IMR-90 (cell line): Measurements from ENCODE around the gene NPPC. TPM values are rescaled to one million over a fixed set of nuclear protein-coding genes. Genes with fewer than 3 reads are reported as not detected.

ENCODE experiments used
- ATAC-seq: fragments of 200-7000 bp; cut with Tn5 transposase; 2 replicates; pipeline ENCODE4 v1.9.1; 2020; ENCODE audit warnings: low read depth, mild to moderate bottlenecking, moderate library complexity
- BruUV-seq: library from RNA; stranded (reverse); fragments of 400-500 nt; replicated peaks from 2 replicates; lab custom pipeline; 2021; lab: Mats Ljungman, UMichigan
- CTCF ChIA-PET: fragments of 300-600 bp; formaldehyde crosslinking; extraction: SDS; loops from one replicate; lab custom pipeline; 2021; ENCODE audit warnings: antibody characterized with exemption; lab: Yijun Ruan, JAX
- POLR2A ChIA-PET: fragments of 300-600 bp; sonication (Branson Sonifier 250); formaldehyde crosslinking; loops from one replicate; lab custom pipeline; 2022; ENCODE audit warnings: antibody characterized with exemption; ENCODE audit not compliant: unreplicated experiment; lab: Charles Lee
- DNase-seq: peaks from one replicate; pipeline ENCODE4 v3.0.0; 2013
- H2AFZ ChIP-seq: replicated peaks from 2 replicates; pipeline ENCODE3; 2013; ENCODE audit warnings: low read length, mild to moderate bottlenecking; ENCODE audit not compliant: poor library complexity
- H2AK5ac ChIP-seq: 2 replicates; pipeline ENCODE4 v1.6.1; 2013; ENCODE audit warnings: low read depth, low read length, inconsistent platforms
- H2AK9ac ChIP-seq: replicated peaks from 2 replicates; pipeline ENCODE3; 2013; ENCODE audit warnings: mild to moderate bottlenecking, low read depth, low read length, moderate library complexity; ENCODE audit not compliant: poor library complexity
- H2BK120ac ChIP-seq: 2 replicates; pipeline ENCODE4 v1.6.1; 2013; ENCODE audit warnings: low read depth, low read length, inconsistent platforms
- H2BK15ac ChIP-seq: 3 replicates; pipeline ENCODE4 v1.6.1; 2013; ENCODE audit warnings: low read depth, low read length, inconsistent platforms
- H2BK20ac ChIP-seq: 2 replicates; pipeline ENCODE4 v1.6.1; 2013; ENCODE audit warnings: low read depth, mild to moderate bottlenecking, inconsistent platforms, low read length, moderate library complexity
- H2BK5ac ChIP-seq: 2 replicates; pipeline ENCODE4 v1.6.1; 2013; ENCODE audit warnings: mild to moderate bottlenecking, low read depth, low read length, inconsistent platforms; ENCODE audit not compliant: poor library complexity, severe bottlenecking
- H3K14ac ChIP-seq: replicated peaks from 2 replicates; pipeline ENCODE4 v1.6.1; 2013; ENCODE audit warnings: low read depth, low read length, inconsistent platforms
- H3K18ac ChIP-seq: 2 replicates; pipeline ENCODE4 v1.6.1; 2013; ENCODE audit warnings: low read depth, low read length, control low read depth
- H3K23ac ChIP-seq: 2 replicates; pipeline ENCODE4 v1.6.1; 2013; ENCODE audit warnings: low read depth, low read length, inconsistent platforms
- H3K27ac ChIP-seq: 2 replicates; pipeline ENCODE4 v1.5.1; 2013; ENCODE audit warnings: mild to moderate bottlenecking, control low read depth, low read length; ENCODE audit not compliant: insufficient read depth
- H3K27me3 ChIP-seq: 2 replicates; pipeline ENCODE4 v1.6.1; 2013; ENCODE audit warnings: low read length; ENCODE audit not compliant: control insufficient read depth, insufficient read depth
- H3K36me3 ChIP-seq: 2 replicates; pipeline ENCODE4 v1.6.1; 2013; ENCODE audit warnings: low read length, mixed read lengths; ENCODE audit not compliant: control insufficient read depth, insufficient read depth
- H3K4ac ChIP-seq: 2 replicates; pipeline ENCODE4 v1.6.1; 2013; ENCODE audit warnings: low read depth, low read length, inconsistent platforms
- H3K4me1 ChIP-seq: 2 replicates; pipeline ENCODE4 v1.6.1; 2013; ENCODE audit warnings: low read length, mixed read lengths; ENCODE audit not compliant: control insufficient read depth, insufficient read depth
- H3K4me2 ChIP-seq: 2 replicates; pipeline ENCODE4 v1.6.1; 2013; ENCODE audit warnings: low read depth, mild to moderate bottlenecking, control low read depth, low read length, moderate library complexity
- H3K4me3 ChIP-seq: 2 replicates; pipeline ENCODE4 v1.5.1; 2013; ENCODE audit warnings: low read depth, mild to moderate bottlenecking, control low read depth, low read length, moderate library complexity; ENCODE audit not compliant: insufficient read depth
- H3K56ac ChIP-seq: 2 replicates; pipeline ENCODE4 v1.6.1; 2013; ENCODE audit warnings: low read length, inconsistent platforms; ENCODE audit not compliant: insufficient read depth; ENCODE audit errors: extremely low read depth
- H3K79me1 ChIP-seq, 2 experiments: 2 replicates each; pipeline ENCODE4 v1.6.1; 2013; ENCODE audit warnings: low read length in 2 of 2, inconsistent platforms in 1 of 2, low read depth in 1 of 2
- H3K9ac ChIP-seq: 2 replicates; pipeline ENCODE4 v1.6.1; 2013; ENCODE audit warnings: low read depth, low read length, control low read depth
- H3K9me1 ChIP-seq: 2 replicates; pipeline ENCODE4 v1.6.1; 2013; ENCODE audit warnings: low read length, inconsistent platforms; ENCODE audit not compliant: insufficient read depth
- H3K9me3 ChIP-seq: 2 replicates; pipeline ENCODE4 v1.6.1; 2013; ENCODE audit warnings: low read length; ENCODE audit not compliant: control insufficient read depth, insufficient read depth
- H4K20me1 ChIP-seq: 2 replicates; pipeline ENCODE4 v1.6.1; 2013; ENCODE audit warnings: low read length, inconsistent platforms; ENCODE audit not compliant: insufficient read depth
- H4K5ac ChIP-seq: 2 replicates; pipeline ENCODE4 v1.6.1; 2013; ENCODE audit warnings: mild to moderate bottlenecking, low read depth, low read length, control low read depth
- H4K8ac ChIP-seq, 2 experiments: 2 replicates each; pipeline ENCODE4 v1.6.1; 2013; ENCODE audit warnings: low read depth in 2 of 2, low read length in 2 of 2, control low read depth in 1 of 2, inconsistent platforms in 1 of 2
- H4K91ac ChIP-seq: 2 replicates; pipeline ENCODE4 v1.6.1; 2013; ENCODE audit warnings: low read depth, low read length, inconsistent platforms; ENCODE audit not compliant: insufficient read depth
- CEBPB ChIP-seq: IDR thresholded peaks from 2 replicates; pipeline ENCODE4 v1.6.1; 2012; ENCODE audit warnings: low read depth, low read length, improper control_type of control experiment
- CHD1 ChIP-seq: IDR thresholded peaks from 2 replicates; pipeline ENCODE4 v1.6.1; 2012; ENCODE audit warnings: low read depth, low read length, improper control_type of control experiment
- CTCF ChIP-seq: conservative IDR thresholded peaks from 2 replicates; pipeline ENCODE4 v1.5.1; 2012; ENCODE audit warnings: mild to moderate bottlenecking, low read depth, low read length, improper control_type of control experiment
- ELK1 ChIP-seq: fragments of 150-350 bp; IDR thresholded peaks from 2 replicates; pipeline ENCODE4 v1.6.1; 2016; ENCODE audit warnings: low read depth, mild to moderate bottlenecking, low read length, moderate library complexity, borderline replicate concordance
- FOS ChIP-seq: fragments of 150-350 bp; IDR thresholded peaks from 2 replicates; pipeline ENCODE4 v1.6.1; 2016; ENCODE audit warnings: low read depth, low read length
- MAFK ChIP-seq: IDR thresholded peaks from 2 replicates; pipeline ENCODE4 v1.6.1; 2012; ENCODE audit warnings: low read depth, low read length, improper control_type of control experiment
- MAZ ChIP-seq: IDR thresholded peaks from 2 replicates; pipeline ENCODE4 v1.6.1; 2012; ENCODE audit warnings: low read depth, mild to moderate bottlenecking, low read length, improper control_type of control experiment, moderate library complexity, borderline replicate concordance
- MXI1 ChIP-seq: IDR thresholded peaks from 2 replicates; pipeline ENCODE4 v1.6.1; 2012; ENCODE audit warnings: low read depth, mild to moderate bottlenecking, low read length, moderate library complexity, borderline replicate concordance
- NFE2L2 ChIP-seq: fragments of 150-350 bp; IDR thresholded peaks from 2 replicates; pipeline ENCODE4 v1.6.1; 2016; ENCODE audit warnings: low read depth, mild to moderate bottlenecking, low read length
- POLR2A ChIP-seq: IDR thresholded peaks from 2 replicates; pipeline ENCODE4 v1.6.1; 2012; ENCODE audit warnings: mild to moderate bottlenecking, low read depth, low read length
- RAD21 ChIP-seq: IDR thresholded peaks from 2 replicates; pipeline ENCODE4 v1.6.1; 2012; ENCODE audit warnings: low read length, improper control_type of control experiment
- USF2 ChIP-seq: fragments of 150-350 bp; IDR thresholded peaks from 2 replicates; pipeline ENCODE4 v1.6.1; 2017; ENCODE audit warnings: mild to moderate bottlenecking, antibody characterized with exemption, low read length, low read depth
- WGBS, 2 experiments: methylation state at CpG; one replicate each; pipeline versions ENCODE4 v1.1.5 to v1.1.7; 2013; ENCODE audit warnings: missing lambda C conversion rate in 2 of 2; ENCODE audit not compliant: insufficient read length in 1 of 2; ENCODE audit errors: extremely low coverage in 2 of 2; 5-methylcytosine and 5-hydroxymethylcytosine counted together
- dilution Hi-C: fragments of 300-500 bp; cut with HindIII; formaldehyde crosslinking; loops from one replicate; pipeline ENCODE4 v1.14.3; 2018; ENCODE audit warnings: low sequenced_read_pairs; ENCODE audit not compliant: unreplicated experiment
- in situ Hi-C: fragments of 300-500 bp; cut with MboI; formaldehyde crosslinking; loops from 3 replicates; pipeline ENCODE4 v1.14.3; 2019; ENCODE audit warnings: low sequenced_read_pairs, inconsistent platforms, mixed read lengths
- intact Hi-C: fragments of 100-400 bp; cut with micrococcal nuclease; formaldehyde crosslinking; loops from 2 replicates; pipeline ENCODE4 v1.10.0; 2022
- polyA plus RNA-seq, 3 experiments: library from polyadenylated mRNA; depleted of rRNA; stranded (reverse); fragments of >200 nt; gene quantifications; 2 replicates each; pipeline ENCODE4 v1.2.3, GENCODE V29; 2012; ENCODE audit warnings: low replicate concordance in 1 of 3
- total RNA-seq: library from RNA; depleted of rRNA; stranded (reverse); fragments of >200 nt; gene quantifications from 2 replicates; pipeline ENCODE4 v1.2.3, GENCODE V29; 2012

The NPPC gene
- total and polyA plus RNA-seq, 2 of the 4 experiments (the other 2 are of a cell fraction): 0.22 to 0.36 TPM

GRCh38 chr2:231910771-231911170 lies 15.4 kb downstream of the NPPC start:
- Histone ChIP-seq H3K9ac (no peak overlapping the region), H3K9me3 (no peaks in the 10 kb centered on the region), H3K14ac (no peak overlapping the region), H3K4me1 (no peaks in the 10 kb centered on the region), H3K9me1 (no peaks in the 10 kb centered on the region), H4K5ac (no peak overlapping the region), H4K91ac (no peak overlapping the region), H3K36me3 (no peaks in the 10 kb centered on the region), H3K23ac (no peak overlapping the region), H3K27me3 (peaks cover 21% of the 10 kb centered on the region), H2AFZ (peak overlapping the region; percentile 41), H3K56ac (no peak overlapping the region), H2BK20ac (no peak overlapping the region), H2AK5ac (no peak overlapping the region), H3K18ac (no peak overlapping the region), H3K4ac (no peak overlapping the region), H3K27ac (no peak overlapping the region), H2BK120ac (no peak overlapping the region), H3K79me1 (no peaks in the 10 kb centered on the region), H4K20me1 (no peaks in the 10 kb centered on the region), H2BK5ac (no peak overlapping the region), H2AK9ac (no peak overlapping the region), H3K4me3 (no peak overlapping the region), H3K4me2 (no peak overlapping the region), H4K8ac (no peak overlapping the region), H2BK15ac (no peak overlapping the region)
- in situ Hi-C loops (no loop called here), intact Hi-C loops (no loop called here), dilution Hi-C loops (no loop called here)
- BruUV-seq: no TSS peak
- ATAC-seq (no peak), DNase-seq (no peak)
- TF ChIP-seq CHD1 (no peak), NFE2L2 (no peak), RAD21 (no peak), MXI1 (no peak), MAZ (no peak), ELK1 (no peak), MAFK (no peak), POLR2A (no peak), CTCF (no peak), FOS (no peak), CEBPB (no peak), USF2 (no peak)
- ChIA-PET CTCF (no interaction called here), POLR2A (no interaction called here)
- WGBS, 2 experiments: 0% methylated on average over 1 of the region's 6 CpGs; no CpG with 5 or more reads in 1 of the 2 experiments
